K562 (cell line): Measurements from ENCODE around the gene FOXP3. TPM values are rescaled to one million over a fixed set of nuclear protein-coding genes. Genes with fewer than 3 reads are reported as not detected.

Source experiments
- CTCF ChIP-seq, 3 experiments: IDR thresholded peaks in 2 of 3; conservative IDR thresholded peaks in 1 of 3; 2 replicates each; pipeline ENCODE4 v1.5.1; 2011 to 2012; ENCODE audit warnings: low read length in 3 of 3, mild to moderate bottlenecking in 3 of 3, control low read depth in 2 of 3, improper control_type of control experiment in 1 of 3, inconsistent platforms in 1 of 3, low read depth in 1 of 3, mixed read lengths in 1 of 3, moderate library complexity in 1 of 3; ENCODE audit not compliant: insufficient read depth in 2 of 3
- HBP1 ChIP-seq: fragments of 450-650 bp; formaldehyde crosslinking; IDR thresholded peaks from 2 replicates; pipeline ENCODE4 v1.4.0; 2022; ENCODE audit warnings: missing genetic modification characterization
- HINFP ChIP-seq: fragments of 450-650 bp; conservative IDR thresholded peaks from 2 replicates; pipeline ENCODE4 v1.6.1; 2016; ENCODE audit warnings: missing genetic modification characterization, low read depth, mild to moderate bottlenecking, control low read depth, missing compliant biosample characterization
- IRF9 ChIP-seq: fragments of 450-650 bp; IDR thresholded peaks from 2 replicates; pipeline ENCODE4 v1.6.1; 2016; ENCODE audit warnings: missing biosample characterization, missing genetic modification characterization
- MEIS2 ChIP-seq: fragments of 450-650 bp; IDR thresholded peaks from 2 replicates; pipeline ENCODE4 v1.6.1; 2014; ENCODE audit warnings: mild to moderate bottlenecking; ENCODE audit not compliant: partially characterized antibody
- NKRF ChIP-seq: fragments of 450-650 bp; IDR thresholded peaks from 2 replicates; pipeline ENCODE4 v1.6.1; 2016; ENCODE audit warnings: borderline replicate concordance
- PRDM10 ChIP-seq: fragments of 450-650 bp; IDR thresholded peaks from 2 replicates; pipeline ENCODE4 v1.6.1; 2018; ENCODE audit not compliant: partially characterized antibody
- polyA plus RNA-seq, 8 experiments: library from polyadenylated mRNA; depleted of rRNA in 4 of 8; stranded (reverse) in 5 of 8; unstranded in 3 of 8; fragments of >200 nt; fragmentation: Nextera tagmentation in 2 of 8; fragmentation: Illumina TruSeq in 1 of 8; extraction: Ambion mirVana in 2 of 8; extraction: Trizol in 1 of 8; gene quantifications; 2 replicates each; pipeline versions ENCODE4 v1.2.1 to v1.2.3, GENCODE V29; 2011 to 2014; ENCODE audit warnings: inconsistent platforms in 1 of 8, missing spikeins in 1 of 8
- total RNA-seq, 7 experiments: library from RNA; depleted of rRNA in 6 of 7; stranded (reverse); fragments of >200 nt in 6 of 7; fragmentation: Illumina TruSeq in 2 of 7; extraction: Trizol in 2 of 7; gene quantifications; 2 replicates each; pipeline versions ENCODE4 v1.2.1 to v1.2.3, GENCODE V29; 2011 to 2021; ENCODE audit warnings: low replicate concordance in 1 of 7

FOXP3 gene
- total and polyA plus RNA-seq, 9 of the 15 experiments (the other 6 are each of a cell fraction or from before 2014, with no cell fraction given) = 0.04 to 0.24 (median 0.07) TPM; not detected in 4

GRCh38 chrX:49230500-49231232 lies 33.8 kb downstream of the FOXP3 start (continued):
- TF ChIP-seq PRDM10 (peak; percentile 73), HINFP (tag) (no peak), NKRF (peak; percentile 50; the same call in 1 of the 2 replicates), MEIS2 (no peak), HBP1 (CRISPR knock-in tag) (no peak), IRF9 (tag) (no peak), CTCF (IDR thresholded peaks at IDR 0.05 in 2 of 3, conservative IDR thresholded peaks at IDR 0.05 in 1 of 3; ENCODE audit: insufficient read depth in 2 of 3, low read depth in 1 of 3, low read length in 3 of 3) (peak; percentile 44 to 59 (median 54); a peak in 5 of 6 replicates)
